ENCODE results near the gene VWA3B.

The VWA3B gene

GRCh38 chr2:98172951-98173350, 86.0 kb downstream of the VWA3B start:
- Histone ChIP-seq H3K4me1 (ENCODE audit: control insufficient read depth, insufficient read depth, low read length) (peaks cover 9% of the 10 kb centered on the region; the same call in 1 of the 2 replicates), H3K27me3 (ENCODE audit: control insufficient read depth, insufficient read depth, low read length) (no peaks in the 10 kb centered on the region), H3K9me3 (ENCODE audit: control insufficient read depth, insufficient read depth, low read length) (no peaks in the 10 kb centered on the region), H3K4me3 (ENCODE audit: low read depth, low read length) (no peak overlapping the region), H3K36me3 (ENCODE audit: control insufficient read depth, insufficient read depth, low read length) (no peaks in the 10 kb centered on the region), H3K9ac (ENCODE audit: low read depth, low read length) (no peak overlapping the region), H3K27ac (ENCODE audit: low read depth, low read length) (no peak overlapping the region)

DNA sequence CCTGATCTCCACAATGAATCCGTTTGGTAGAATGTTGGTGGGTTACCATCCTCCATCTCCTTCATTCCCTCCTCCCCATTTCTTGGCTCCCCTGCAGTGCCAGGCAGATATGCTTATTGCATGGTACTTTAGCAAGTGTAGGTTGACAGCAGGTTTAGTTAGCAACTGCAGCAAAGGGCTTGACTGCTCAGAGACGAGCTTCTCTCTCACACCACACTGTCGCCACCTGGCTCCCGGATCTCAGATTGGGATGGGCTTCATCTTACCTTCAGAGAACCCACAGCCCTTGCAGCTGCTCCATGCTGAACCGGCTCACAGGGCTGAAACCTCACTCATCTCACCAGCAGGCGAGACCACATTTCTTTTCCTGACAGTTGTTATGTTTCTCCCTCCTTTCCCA, 88.8 kb downstream of the VWA3B start:
- Histone ChIP-seq H3K9ac (ENCODE audit: low read depth, low read length) (no peak overlapping the region), H3K9me3 (ENCODE audit: control insufficient read depth, insufficient read depth, low read length) (no peaks in the 10 kb centered on the region), H3K4me3 (ENCODE audit: low read depth, low read length) (no peak overlapping the region), H3K4me1 (ENCODE audit: control insufficient read depth, insufficient read depth, low read length) (peaks cover 9% of the 10 kb centered on the region; the same call in 1 of the 2 replicates), H3K27me3 (ENCODE audit: control insufficient read depth, insufficient read depth, low read length) (no peaks in the 10 kb centered on the region; the same call in 1 of the 2 replicates), H3K27ac (ENCODE audit: low read depth, low read length) (no peak overlapping the region), H3K36me3 (ENCODE audit: control insufficient read depth, insufficient read depth, low read length) (no peaks in the 10 kb centered on the region)

DNA sequence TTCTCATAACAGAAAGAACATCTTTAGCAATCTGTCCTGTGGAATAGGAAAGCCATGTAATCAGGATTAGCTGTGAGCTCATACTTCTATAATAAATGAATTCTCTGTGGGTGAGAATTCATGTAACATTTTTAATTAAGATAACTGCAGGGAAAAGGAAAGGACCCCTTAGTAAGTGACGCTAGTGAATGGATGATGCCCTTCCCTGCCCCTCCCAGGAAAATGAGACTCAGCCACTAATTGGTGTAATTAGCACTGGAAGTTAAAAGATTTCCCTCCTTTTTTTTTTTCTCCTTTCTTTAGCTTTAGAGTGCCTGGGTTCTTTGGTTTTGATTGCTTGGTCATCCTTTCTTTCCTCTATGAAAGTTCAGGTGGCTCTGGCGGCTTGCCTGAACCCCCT, 90.3 kb downstream of the VWA3B start:
- no peaks in the 10 kb centered on the region; the same call in 1 of the 2 replicates for H3K27me3 ChIP-seq (ENCODE audit: control insufficient read depth, insufficient read depth, low read length)
- H3K9me3 ChIP-seq (ENCODE audit: control insufficient read depth, insufficient read depth, low read length) = no peaks in the 10 kb centered on the region
- H3K9ac ChIP-seq (ENCODE audit: low read depth, low read length) = no peak overlapping the region
- peaks cover 9% of the 10 kb centered on the region; the same call in 1 of the 2 replicates for H3K4me1 ChIP-seq (ENCODE audit: control insufficient read depth, insufficient read depth, low read length)
- no peak overlapping the region for H3K4me3 ChIP-seq (ENCODE audit: low read depth, low read length)
- no peaks in the 10 kb centered on the region for H3K36me3 ChIP-seq (ENCODE audit: control insufficient read depth, insufficient read depth, low read length)
- H3K27ac ChIP-seq (ENCODE audit: low read depth, low read length) = no peak overlapping the region

DNA sequence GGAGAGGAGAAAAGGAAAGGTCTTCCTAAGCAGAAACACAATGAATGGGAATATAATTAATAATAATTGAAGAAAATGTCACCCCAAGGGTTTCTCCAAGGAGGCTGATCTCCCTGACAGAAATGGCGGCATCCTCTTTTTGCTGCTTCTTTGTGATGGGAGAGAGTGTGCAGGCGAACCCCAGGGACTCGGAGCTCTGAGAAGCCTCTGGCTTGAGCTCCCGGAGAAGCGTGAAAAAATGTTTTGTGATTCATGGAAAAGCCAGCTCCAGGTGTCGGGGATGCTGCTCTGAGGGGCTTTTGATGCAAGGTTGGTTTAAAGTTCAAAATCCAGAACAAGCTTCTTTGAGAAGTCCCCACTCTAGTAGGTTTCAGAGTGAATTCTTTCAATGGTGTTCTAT, 91.0 kb downstream of the VWA3B start:
- no peak overlapping the region for H3K4me3 ChIP-seq (ENCODE audit: low read depth, low read length)
- no peaks in the 10 kb centered on the region for H3K36me3 ChIP-seq (ENCODE audit: control insufficient read depth, insufficient read depth, low read length)
- H3K27me3 ChIP-seq (ENCODE audit: control insufficient read depth, insufficient read depth, low read length) = no peaks in the 10 kb centered on the region; the same call in 1 of the 2 replicates
- H3K4me1 ChIP-seq (ENCODE audit: control insufficient read depth, insufficient read depth, low read length) = peaks cover 9% of the 10 kb centered on the region; the same call in 1 of the 2 replicates
- no peak overlapping the region for H3K9ac ChIP-seq (ENCODE audit: low read depth, low read length)
- H3K27ac ChIP-seq (ENCODE audit: low read depth, low read length) = no peak overlapping the region
- H3K9me3 ChIP-seq (ENCODE audit: control insufficient read depth, insufficient read depth, low read length) = no peaks in the 10 kb centered on the region

DNA sequence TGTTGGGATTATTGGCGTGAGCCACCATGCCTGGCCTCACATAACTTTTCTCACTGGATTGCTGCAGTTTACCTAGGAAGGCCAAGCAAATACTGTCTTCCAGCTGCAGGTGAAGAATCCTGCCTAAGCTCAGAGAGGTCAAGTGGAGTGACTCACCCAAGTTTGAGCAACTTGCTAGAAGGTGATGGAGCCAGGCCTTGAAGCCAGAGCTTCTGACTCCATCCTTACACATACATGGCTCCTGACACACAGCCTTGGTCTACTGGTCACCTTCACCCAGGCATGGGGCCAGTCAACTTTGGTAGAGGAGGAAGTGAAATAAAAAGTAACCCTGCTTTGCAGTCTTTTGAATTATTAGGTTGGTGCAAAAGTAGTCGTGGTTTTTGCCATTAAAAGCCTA, 93.5 kb downstream of the VWA3B start:
- Histone ChIP-seq H3K4me1 (ENCODE audit: control insufficient read depth, insufficient read depth, low read length) (peaks cover 9% of the 10 kb centered on the region; the same call in 1 of the 2 replicates), H3K9me3 (ENCODE audit: control insufficient read depth, insufficient read depth, low read length) (no peaks in the 10 kb centered on the region), H3K9ac (ENCODE audit: low read depth, low read length) (no peak overlapping the region), H3K27ac (ENCODE audit: low read depth, low read length) (no peak overlapping the region), H3K36me3 (ENCODE audit: control insufficient read depth, insufficient read depth, low read length) (no peaks in the 10 kb centered on the region), H3K27me3 (ENCODE audit: control insufficient read depth, insufficient read depth, low read length) (no peaks in the 10 kb centered on the region; the same call in 1 of the 2 replicates), H3K4me3 (ENCODE audit: low read depth, low read length) (no peak overlapping the region)

GRCh38 chr2:98181346-98181745, 94.4 kb downstream of the VWA3B start:
- no peaks in the 10 kb centered on the region; the same call in 1 of the 2 replicates for H3K27me3 ChIP-seq (ENCODE audit: control insufficient read depth, insufficient read depth, low read length)
- no peak overlapping the region for H3K4me3 ChIP-seq (ENCODE audit: low read depth, low read length)
- H3K4me1 ChIP-seq (ENCODE audit: control insufficient read depth, insufficient read depth, low read length) = peaks cover 9% of the 10 kb centered on the region; the same call in 1 of the 2 replicates
- no peaks in the 10 kb centered on the region for H3K36me3 ChIP-seq (ENCODE audit: control insufficient read depth, insufficient read depth, low read length)
- H3K27ac ChIP-seq (ENCODE audit: low read depth, low read length) = no peak overlapping the region
- H3K9me3 ChIP-seq (ENCODE audit: control insufficient read depth, insufficient read depth, low read length) = no peaks in the 10 kb centered on the region
- no peak overlapping the region for H3K9ac ChIP-seq (ENCODE audit: low read depth, low read length)

DNA sequence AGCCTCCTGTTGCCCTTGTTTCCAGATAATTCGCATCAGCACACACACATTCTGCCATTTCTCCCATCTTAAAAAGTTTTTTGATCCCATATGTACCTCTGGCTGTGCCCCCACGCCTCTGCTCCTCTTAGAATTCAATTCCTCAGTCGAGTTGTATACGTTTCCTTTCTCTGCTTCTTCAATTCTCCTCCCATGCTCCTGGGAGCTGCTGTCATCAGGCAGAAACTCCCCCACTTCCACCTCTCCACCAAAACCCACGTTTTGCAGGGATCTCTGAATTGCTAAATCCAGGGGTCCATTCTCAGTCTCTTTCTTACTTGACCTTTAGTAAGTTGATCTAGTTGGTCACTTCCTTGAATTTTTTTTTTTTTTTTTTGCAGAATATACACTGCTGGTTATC, 98.8 kb downstream of the VWA3B start:
- Histone ChIP-seq H3K9me3 (ENCODE audit: control insufficient read depth, insufficient read depth, low read length) (no peaks in the 10 kb centered on the region), H3K27ac (ENCODE audit: low read depth, low read length) (no peak overlapping the region), H3K36me3 (ENCODE audit: control insufficient read depth, insufficient read depth, low read length) (no peaks in the 10 kb centered on the region), H3K4me1 (ENCODE audit: control insufficient read depth, insufficient read depth, low read length) (no peaks in the 10 kb centered on the region), H3K4me3 (ENCODE audit: low read depth, low read length) (no peak overlapping the region), H3K27me3 (ENCODE audit: control insufficient read depth, insufficient read depth, low read length) (no peaks in the 10 kb centered on the region), H3K9ac (ENCODE audit: low read depth, low read length) (no peak overlapping the region)

DNA sequence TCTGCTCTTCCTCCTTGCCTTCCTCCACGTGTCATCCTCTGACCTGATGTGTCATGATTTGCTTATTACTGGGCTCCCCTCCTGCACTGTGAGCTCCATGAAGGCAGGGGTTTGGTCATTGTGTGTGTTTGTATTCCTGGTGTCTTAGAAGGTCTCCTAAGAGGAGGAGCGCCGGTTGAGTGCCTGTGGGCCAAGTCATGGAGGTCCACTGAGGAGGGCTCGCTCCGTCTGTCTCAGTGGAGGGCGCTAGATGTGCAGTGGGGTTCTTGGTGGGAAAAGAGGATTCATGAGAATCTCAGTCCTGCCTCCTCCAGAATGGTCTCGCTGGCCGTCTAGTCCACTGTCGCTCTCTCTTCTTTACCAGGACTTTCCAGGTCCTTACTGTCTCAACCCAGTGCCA, 100.2 kb downstream of the VWA3B start:
- Histone ChIP-seq H3K27ac (ENCODE audit: low read depth, low read length) (no peak overlapping the region), H3K4me3 (ENCODE audit: low read depth, low read length) (no peak overlapping the region), H3K27me3 (ENCODE audit: control insufficient read depth, insufficient read depth, low read length) (no peaks in the 10 kb centered on the region), H3K4me1 (ENCODE audit: control insufficient read depth, insufficient read depth, low read length) (no peaks in the 10 kb centered on the region), H3K9me3 (ENCODE audit: control insufficient read depth, insufficient read depth, low read length) (no peaks in the 10 kb centered on the region), H3K9ac (ENCODE audit: low read depth, low read length) (no peak overlapping the region), H3K36me3 (ENCODE audit: control insufficient read depth, insufficient read depth, low read length) (no peaks in the 10 kb centered on the region)

DNA sequence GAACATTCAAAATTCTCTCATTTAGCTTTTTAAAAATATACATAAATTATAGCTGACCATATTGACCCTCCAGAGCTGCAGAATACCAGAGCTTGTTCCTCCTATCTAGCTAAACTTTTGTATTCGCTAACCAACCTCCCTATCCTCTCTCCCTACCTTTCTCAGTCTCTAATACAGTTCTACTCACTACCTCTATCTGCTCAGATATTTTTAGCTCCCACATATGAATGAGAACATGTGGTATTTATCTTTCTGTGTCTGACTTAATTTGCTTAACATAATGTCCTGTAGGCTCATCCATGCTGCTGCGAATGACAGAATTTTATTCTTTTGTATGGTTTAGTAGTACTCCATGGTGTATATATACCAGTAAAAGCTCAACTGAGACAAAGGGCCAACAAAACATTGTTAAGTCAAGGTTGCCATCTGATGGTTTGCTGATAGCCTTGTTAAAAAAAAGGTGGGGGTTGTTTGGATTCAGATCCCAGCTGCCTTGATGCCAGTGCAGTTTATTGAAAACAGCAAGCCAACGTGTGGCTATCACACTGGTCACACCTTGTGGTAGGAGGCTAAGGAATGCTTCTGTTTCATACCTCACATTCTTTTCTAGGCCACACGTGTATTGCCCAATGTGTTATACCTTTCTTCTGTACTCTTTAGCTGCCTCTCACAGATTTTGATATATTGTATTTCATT, 101.5 kb downstream of the VWA3B start:
- Histone ChIP-seq H3K4me1 (ENCODE audit: control insufficient read depth, insufficient read depth, low read length) (peaks cover 4% of the 10 kb centered on the region; the same call in 1 of the 2 replicates), H3K27ac (ENCODE audit: low read depth, low read length) (no peak overlapping the region), H3K9ac (ENCODE audit: low read depth, low read length) (no peak overlapping the region), H3K27me3 (ENCODE audit: control insufficient read depth, insufficient read depth, low read length) (no peaks in the 10 kb centered on the region), H3K9me3 (ENCODE audit: control insufficient read depth, insufficient read depth, low read length) (no peaks in the 10 kb centered on the region), H3K4me3 (ENCODE audit: low read depth, low read length) (no peak overlapping the region), H3K36me3 (ENCODE audit: control insufficient read depth, insufficient read depth, low read length) (no peaks in the 10 kb centered on the region)

GRCh38 chr2:98191883-98192282, 104.9 kb downstream of the VWA3B start:
- Histone ChIP-seq H3K9me3 (ENCODE audit: control insufficient read depth, insufficient read depth, low read length) (no peaks in the 10 kb centered on the region), H3K27me3 (ENCODE audit: control insufficient read depth, insufficient read depth, low read length) (no peaks in the 10 kb centered on the region), H3K27ac (ENCODE audit: low read depth, low read length) (no peak overlapping the region), H3K4me1 (ENCODE audit: control insufficient read depth, insufficient read depth, low read length) (peaks cover 4% of the 10 kb centered on the region; the same call in 1 of the 2 replicates), H3K36me3 (ENCODE audit: control insufficient read depth, insufficient read depth, low read length) (no peaks in the 10 kb centered on the region), H3K9ac (ENCODE audit: low read depth, low read length) (no peak overlapping the region), H3K4me3 (ENCODE audit: low read depth, low read length) (no peak overlapping the region)

- H3K4me1 ChIP-seq (ENCODE audit: control insufficient read depth, insufficient read depth, low read length) = no peaks in the 10 kb centered on the region
- no peak overlapping the region for H3K9ac ChIP-seq (ENCODE audit: low read depth, low read length)
- H3K36me3 ChIP-seq (ENCODE audit: control insufficient read depth, insufficient read depth, low read length) = no peaks in the 10 kb centered on the region
- H3K27ac ChIP-seq (ENCODE audit: low read depth, low read length) = no peak overlapping the region
- H3K27me3 ChIP-seq (ENCODE audit: control insufficient read depth, insufficient read depth, low read length) = no peaks in the 10 kb centered on the region
- no peak overlapping the region for H3K4me3 ChIP-seq (ENCODE audit: low read depth, low read length)
- no peaks in the 10 kb centered on the region for H3K9me3 ChIP-seq (ENCODE audit: control insufficient read depth, insufficient read depth, low read length)
Observed at GRCh38 chr2:98201576-98201975, 114.6 kb downstream of the VWA3B start.

All from HUES48 (cell line).